SIG-M5 treated with dmso at 0.1 percent for 504 hours (cell line): ENCODE measurements around the gene SPIN4.
"Not testable (repeated sequence)": the region's sequence is repeated elsewhere in the genome, so short reads cannot be mapped to it uniquely, and the experiment has no call there.

Experiments used
- DNase-seq: peaks from one replicate; lab custom pipeline; 2025; ENCODE audit not compliant: unreplicated experiment; lab: John Stamatoyannopoulos, UW

The SPIN4 gene

GRCh38 chrX:63350941-63351616 lies at the start of gene SPIN4:
TSS of gene SPIN4 (minus strand) at chrX:63351332. CDS start at chrX:63350819, 513 bp downstream.
- DNase-seq, result peak; percentile 82

- DNase-seq, result no peak
Observed at GRCh38 chrX:63400340-63400739, 49.2 kb upstream of the SPIN4 start.

- DNase-seq, result no peak
Observed at GRCh38 chrX:63394872-63395271, 43.7 kb upstream of the SPIN4 start.

- DNase-seq, result not testable (repeated sequence)
Observed at GRCh38 chrX:63393094-63393493, 42.0 kb upstream of the SPIN4 start.

- no peak for DNase-seq
Observed at GRCh38 chrX:63387411-63387810, 36.3 kb upstream of the SPIN4 start.

GRCh38 chrX:63384263-63384662 lies 33.1 kb upstream of the SPIN4 start:
- not testable (repeated sequence) for DNase-seq

- DNase-seq, result not testable (repeated sequence)
Observed at GRCh38 chrX:63373012-63373411, 21.9 kb upstream of the SPIN4 start.

GRCh38 chrX:63367699-63368098 lies 16.6 kb upstream of the SPIN4 start:
- not testable (repeated sequence) for DNase-seq

GRCh38 chrX:63363788-63364187 lies 12.7 kb upstream of the SPIN4 start:
- DNase-seq, result no peak

GRCh38 chrX:63361494-63361893 lies 10.4 kb upstream of the SPIN4 start:
- DNase-seq, result no peak

GRCh38 chrX:63354484-63354883 lies 3.4 kb upstream of the SPIN4 start:
- DNase-seq, result no peak

- peak; percentile 24 for DNase-seq
Observed at GRCh38 chrX:63350465-63350877, 661 bp downstream of the SPIN4 start.

GRCh38 chrX:63349307-63349706 lies 1.8 kb downstream of the SPIN4 start:
- peak; percentile 28 for DNase-seq

GRCh38 chrX:63330681-63331080 lies 20.5 kb downstream of the SPIN4 start:
- DNase-seq, result no peak

GRCh38 chrX:63327788-63328187 lies 23.3 kb downstream of the SPIN4 start:
- DNase-seq, result no peak

- DNase-seq, result no peak
Observed at GRCh38 chrX:63299596-63299995, 51.5 kb downstream of the SPIN4 start.
